HG03460 (cell line): ENCODE results near the gene HES4.

ENCODE experiments used
- ATAC-seq: cut with Tn5 transposase; IDR thresholded peaks from one replicate; pipeline ENCODE4 v1.9.1; 2021; ENCODE audit not compliant: unreplicated experiment

The HES4 gene

DNA sequence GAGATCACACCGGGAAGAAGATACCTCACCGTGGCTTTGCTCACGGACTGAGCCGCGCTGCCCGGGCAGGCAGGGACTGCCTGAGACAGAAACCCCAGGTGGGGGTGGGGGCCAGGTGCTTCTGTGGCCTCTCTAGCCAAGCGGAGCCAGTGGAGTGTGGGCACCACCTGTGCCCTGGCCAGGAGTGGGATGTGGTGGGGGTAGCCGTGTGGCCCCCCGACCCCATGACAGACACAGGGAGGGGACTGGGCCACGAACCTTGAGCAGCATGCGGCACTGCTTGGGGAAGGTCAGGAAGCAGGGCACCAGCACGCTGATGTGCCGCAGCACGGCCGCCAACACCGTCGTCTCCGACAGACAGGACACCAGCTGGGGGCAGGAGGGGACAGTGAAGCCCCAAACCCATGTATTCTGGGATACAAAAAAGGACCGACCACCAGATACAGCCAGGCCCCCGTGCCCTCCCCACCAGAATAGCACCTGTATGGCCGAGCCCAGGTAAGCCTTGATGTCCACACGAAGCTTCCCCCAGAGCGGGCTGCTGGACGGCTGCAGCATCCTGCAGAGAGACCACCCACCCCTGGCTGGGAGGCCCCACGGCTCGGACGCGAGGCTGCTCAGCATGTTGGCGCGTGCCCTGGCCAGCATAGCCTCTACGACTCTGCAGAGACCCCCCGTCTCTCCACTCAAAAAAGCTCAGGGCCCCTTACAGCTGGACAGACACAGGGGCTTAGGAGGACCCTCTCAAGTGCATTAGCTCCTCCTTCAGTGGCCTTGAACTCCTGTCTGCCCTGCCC is 46.2 kb downstream of the HES4 start:
- no peak for ATAC-seq

DNA sequence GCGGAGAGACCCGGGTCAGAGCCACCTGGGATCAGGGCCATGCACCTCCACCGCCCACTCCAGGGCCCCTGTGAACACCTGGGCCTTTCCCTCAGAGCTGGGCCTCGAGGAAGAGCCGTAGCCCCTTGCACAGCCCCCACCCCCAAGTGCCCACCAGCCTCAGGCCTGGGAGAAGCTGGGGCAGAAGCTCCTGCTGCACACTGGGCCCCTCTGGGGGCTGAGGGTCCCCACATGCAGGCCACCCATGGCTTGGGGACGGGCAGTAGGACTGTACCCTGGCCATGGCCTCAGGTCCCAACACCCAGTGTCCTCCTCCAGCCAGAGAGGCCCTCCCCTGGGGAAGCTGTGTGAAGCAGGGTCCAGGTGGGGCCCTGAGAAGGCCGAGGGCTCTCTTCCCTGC is 47.3 kb downstream of the HES4 start:
- ATAC-seq = no peak

DNA sequence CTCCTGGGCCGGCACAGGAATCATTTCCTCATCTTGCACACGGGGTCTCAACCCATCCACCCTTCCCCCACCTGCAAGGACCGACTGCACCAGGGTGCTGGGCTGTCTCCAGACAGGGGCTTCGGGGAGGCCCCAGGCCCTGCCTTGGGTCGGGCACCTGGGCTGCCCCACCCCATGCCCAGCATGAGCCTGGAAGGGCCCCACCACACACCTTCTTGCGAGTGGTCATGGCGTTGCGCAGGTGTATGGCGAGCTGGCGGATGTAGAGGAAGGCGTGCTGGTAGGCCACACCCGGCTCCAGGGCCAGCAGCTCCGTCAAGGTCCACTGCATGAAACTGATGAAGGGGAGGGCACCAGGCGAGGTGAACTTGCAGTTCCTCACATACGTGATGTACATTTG is 47.7 kb downstream of the HES4 start:
- ATAC-seq = no peak

DNA sequence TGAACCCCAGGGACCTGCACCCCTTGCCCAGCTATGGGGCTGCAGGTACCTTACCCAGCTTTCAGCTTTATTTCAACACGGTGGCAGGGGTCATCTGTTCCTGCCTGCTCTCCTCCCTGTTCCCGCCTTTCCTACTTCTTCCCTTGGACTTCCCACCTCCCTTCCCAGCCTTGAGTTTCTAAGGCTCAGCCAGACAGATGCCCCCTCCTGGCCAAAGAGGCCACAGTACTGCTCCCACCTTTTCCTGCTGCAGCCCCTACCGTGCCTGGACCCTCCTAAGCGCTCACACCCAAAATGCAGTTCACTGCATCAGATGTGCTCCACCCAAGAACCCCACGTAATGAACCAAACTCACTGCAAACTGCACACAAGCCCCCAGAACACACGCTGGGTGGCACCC is 48.5 kb downstream of the HES4 start:
- no peak for ATAC-seq

DNA sequence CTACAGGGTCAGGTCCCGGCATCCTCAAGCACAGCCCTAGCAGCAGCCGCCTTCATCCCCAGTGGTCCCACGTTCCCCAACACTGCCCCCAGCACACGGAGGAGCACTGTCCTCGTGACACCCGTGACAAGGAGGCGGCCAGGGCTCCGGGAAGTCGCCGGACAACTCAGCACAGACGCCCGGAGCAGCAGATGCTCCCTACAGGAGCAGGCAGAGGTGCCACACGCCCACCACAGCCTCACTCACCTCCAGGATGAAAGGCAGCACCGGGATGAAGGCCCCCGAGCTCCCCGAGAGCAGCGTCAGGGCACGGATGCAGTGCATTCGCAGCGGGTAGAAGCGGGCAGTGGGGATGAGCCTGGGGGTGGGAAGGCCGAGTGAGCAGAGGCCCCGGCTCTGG is 49.0 kb downstream of the HES4 start:
- no peak for ATAC-seq

DNA sequence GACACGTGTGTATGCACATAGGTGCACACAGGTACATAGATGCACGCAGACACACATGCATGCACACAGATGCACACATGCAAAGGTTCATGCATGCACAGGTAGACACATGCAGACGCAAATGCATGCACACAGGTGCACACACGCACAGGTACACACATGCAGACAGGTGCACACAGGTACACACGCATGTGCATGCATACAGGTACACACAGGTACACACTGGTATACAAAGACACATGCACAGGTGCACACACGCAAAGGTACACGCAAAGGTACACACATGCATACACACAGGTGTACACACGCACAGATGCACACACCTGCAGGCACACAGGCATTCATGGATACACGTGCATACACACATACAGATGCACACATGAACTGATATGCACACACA is 49.6 kb downstream of the HES4 start:
- ATAC-seq = no peak
